MM.1S (cell line): ENCODE data around the gene LIAS.

Source experiments
- CTCF ChIP-seq: fragments of 300-600 bp; sonication (generic); IDR thresholded peaks from 2 replicates; pipeline ENCODE4 v1.5.1; 2016; ENCODE audit warnings: antibody characterized with exemption, low read length, mixed read lengths
- EZH2 ChIP-seq: fragments of 300-600 bp; sonication (generic); optimal IDR thresholded peaks from 2 replicates; pipeline ENCODE3; 2017; ENCODE audit warnings: low read depth, mild to moderate bottlenecking, antibody characterized with exemption, low read length, mixed read lengths
- EZH2phosphoT487 ChIP-seq: fragments of 300-600 bp; sonication (generic); IDR thresholded peaks from 2 replicates; pipeline ENCODE4 v1.6.1; 2018; ENCODE audit warnings: antibody characterized with exemption, low read length

DNA sequence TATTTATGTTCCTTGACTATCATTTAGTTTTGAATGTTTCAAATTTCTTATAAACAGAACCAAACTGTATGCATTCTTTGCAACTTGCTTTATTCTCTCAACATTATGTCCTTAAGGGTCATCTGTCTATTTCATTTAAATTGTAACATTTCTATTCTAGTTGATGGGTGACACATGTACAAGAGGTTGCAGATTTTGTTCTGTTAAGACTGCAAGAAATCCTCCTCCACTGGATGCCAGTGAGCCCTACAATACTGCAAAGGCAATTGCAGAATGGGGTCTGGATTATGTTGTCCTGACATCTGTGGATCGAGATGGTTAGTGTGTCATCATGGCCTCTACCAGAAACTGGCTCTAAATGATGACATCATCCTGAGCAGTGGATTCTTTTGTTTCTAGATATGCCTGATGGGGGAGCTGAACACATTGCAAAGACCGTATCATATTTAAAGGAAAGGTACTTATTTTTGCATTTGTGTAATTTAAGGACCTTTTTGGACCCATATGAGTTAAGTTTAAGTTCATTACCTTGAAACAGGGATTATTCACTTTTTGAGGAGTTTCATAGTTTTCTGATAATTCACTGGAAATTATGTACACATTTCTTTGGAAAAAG, 6.1 kb downstream of the LIAS start:
- no peak; the same call in 1 of the 2 replicates for TF ChIP-seq CTCF
- no peak for TF ChIP-seq EZH2phosphoT487
- no peak for TF ChIP-seq EZH2
